HepG2 (cell line): ENCODE measurements around the gene ATAD3A.

Experiments used
- CTCF ChIP-seq: sonication (generic); formaldehyde crosslinking; IDR thresholded peaks from 2 replicates; pipeline ENCODE4 v1.5.0; 2020; ENCODE audit warnings: mild to moderate bottlenecking, missing genetic modification reagents, moderate library complexity
- E2F1 ChIP-seq: sonication (generic); formaldehyde crosslinking; IDR thresholded peaks from 2 replicates; pipeline ENCODE4 v1.5.0; 2020; ENCODE audit warnings: missing genetic modification reagents
- EP300 ChIP-seq, 3 experiments: sonication (generic) in 1 of 3; formaldehyde crosslinking in 1 of 3; IDR thresholded peaks; 2 replicates each; pipeline versions ENCODE4 v1.5.1 to v1.6.1; 2011 to 2020; ENCODE audit warnings: low read depth in 2 of 3, low read length in 2 of 3, borderline replicate concordance in 1 of 3, improper control_type of control experiment in 1 of 3, mild to moderate bottlenecking in 1 of 3, missing genetic modification reagents in 1 of 3, moderate library complexity in 1 of 3
- HDAC2 ChIP-seq: sonication (generic); formaldehyde crosslinking; IDR thresholded peaks from 2 replicates; pipeline ENCODE4 v1.4.0; 2020; ENCODE audit warnings: missing genetic modification reagents
- RAD21 ChIP-seq: fragments of 450-650 bp; formaldehyde crosslinking; IDR thresholded peaks from 2 replicates; pipeline ENCODE4 v1.5.0; 2020; ENCODE audit warnings: mild to moderate bottlenecking
- RXRA ChIP-seq: sonication (generic); formaldehyde crosslinking; IDR thresholded peaks from 2 replicates; pipeline ENCODE4 v1.5.1; 2020; ENCODE audit warnings: missing genetic modification reagents
- TCF7 ChIP-seq: sonication (generic); IDR thresholded peaks from 2 replicates; pipeline ENCODE4 v1.6.1; 2016; ENCODE audit warnings: antibody characterized with exemption, low read depth
- TIGD3 ChIP-seq: sonication (generic); formaldehyde crosslinking; IDR thresholded peaks from 2 replicates; pipeline ENCODE4 v1.5.1; 2020; ENCODE audit warnings: mild to moderate bottlenecking, missing genetic modification reagents, borderline replicate concordance
- UBTF ChIP-seq: sonication (generic); formaldehyde crosslinking; IDR thresholded peaks from 2 replicates; pipeline ENCODE4 v1.4.0; 2020; ENCODE audit warnings: mild to moderate bottlenecking, missing genetic modification reagents
- ZNF513 ChIP-seq: sonication (generic); formaldehyde crosslinking; conservative IDR thresholded peaks from 2 replicates; pipeline ENCODE4 v1.5.0; 2020; ENCODE audit warnings: missing genetic modification reagents
- ZNF670 ChIP-seq: sonication (generic); formaldehyde crosslinking; IDR thresholded peaks from 2 replicates; pipeline ENCODE4 v1.8.0; 2022; ENCODE audit warnings: mild to moderate bottlenecking, missing genetic modification reagents, borderline replicate concordance
- ZNF672 ChIP-seq: sonication (generic); formaldehyde crosslinking; IDR thresholded peaks from 2 replicates; pipeline ENCODE4 v1.8.1; 2022; ENCODE audit warnings: missing genetic modification reagents
- ZNF775 ChIP-seq: sonication (generic); formaldehyde crosslinking; IDR thresholded peaks from 2 replicates; pipeline ENCODE4 v1.4.0; 2020; ENCODE audit warnings: missing genetic modification reagents, mild to moderate bottlenecking, moderate library complexity, borderline replicate concordance

- TF ChIP-seq ZNF775 (CRISPR knock-in tag) (no peak), UBTF (CRISPR knock-in tag) (no peak), RAD21 (CRISPR knock-in tag) (no peak), ZNF513 (CRISPR knock-in tag) (no peak), RXRA (CRISPR knock-in tag) (no peak), CTCF (CRISPR knock-in tag) (no peak), EP300 (IDR thresholded peaks at IDR 0.05; ENCODE audit: low read depth in 2 of 2, low read length in 2 of 2) (no peak), EP300 (CRISPR knock-in tag; IDR thresholded peaks at IDR 0.05; ENCODE audit: borderline replicate concordance) (no peak), ZNF670 (CRISPR knock-in tag) (no peak), E2F1 (CRISPR knock-in tag) (no peak), TIGD3 (CRISPR knock-in tag) (no peak), TCF7 (no peak), ZNF672 (CRISPR knock-in tag) (no peak), HDAC2 (CRISPR knock-in tag) (no peak)
Observed at GRCh38 chr1:1534401-1535154, 22.6 kb downstream of the ATAD3A start.
